GM21526 (cell line): ENCODE data around the gene AKNA.

Source experiments
- ATAC-seq: cut with Tn5 transposase; IDR thresholded peaks from one replicate; pipeline ENCODE4 v1.9.1; 2021; ENCODE audit warnings: moderate library complexity; ENCODE audit not compliant: unreplicated experiment, low FRiP score

The AKNA gene

DNA sequence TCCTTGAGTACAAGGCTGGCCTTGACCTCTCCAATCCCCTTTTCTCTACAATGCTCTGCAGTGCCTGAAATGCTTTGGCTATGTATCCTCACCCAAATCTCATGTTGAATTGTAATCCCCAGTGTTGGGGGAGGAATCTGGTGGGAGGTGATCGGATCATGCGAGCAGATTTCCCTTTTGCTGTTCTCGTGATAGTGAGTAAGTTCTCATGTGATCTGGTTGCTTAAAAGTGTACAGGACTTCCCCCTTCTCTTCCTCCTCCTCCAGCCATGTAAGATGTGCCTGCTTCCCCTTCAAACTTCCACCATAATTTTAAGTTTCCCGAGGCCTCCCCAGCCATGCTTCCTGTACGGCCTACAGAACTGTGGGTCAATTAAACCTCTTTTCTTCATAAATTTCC, 28.5 kb upstream of the AKNA start:
- ATAC-seq, result no peak

DNA sequence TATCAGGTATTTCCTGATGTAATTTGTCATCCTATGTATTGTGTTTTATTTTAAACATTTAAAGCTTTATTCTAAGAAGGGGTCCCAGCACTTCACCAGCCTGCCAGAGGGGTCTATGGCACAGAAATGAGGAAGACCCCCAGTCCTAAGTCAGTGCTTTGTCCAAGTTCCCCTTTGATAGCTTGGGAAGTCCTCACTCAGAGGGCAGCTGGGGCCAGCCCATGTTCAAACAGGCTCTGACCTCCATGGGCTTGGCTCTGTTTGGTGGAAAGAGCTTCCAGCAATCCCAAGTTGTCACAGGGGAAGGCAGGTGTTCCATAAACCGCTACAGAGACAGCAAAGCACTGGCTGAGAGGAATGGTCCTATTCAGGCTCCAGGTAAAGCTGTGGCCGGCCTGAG, 26.6 kb upstream of the AKNA start:
- no peak for ATAC-seq

DNA sequence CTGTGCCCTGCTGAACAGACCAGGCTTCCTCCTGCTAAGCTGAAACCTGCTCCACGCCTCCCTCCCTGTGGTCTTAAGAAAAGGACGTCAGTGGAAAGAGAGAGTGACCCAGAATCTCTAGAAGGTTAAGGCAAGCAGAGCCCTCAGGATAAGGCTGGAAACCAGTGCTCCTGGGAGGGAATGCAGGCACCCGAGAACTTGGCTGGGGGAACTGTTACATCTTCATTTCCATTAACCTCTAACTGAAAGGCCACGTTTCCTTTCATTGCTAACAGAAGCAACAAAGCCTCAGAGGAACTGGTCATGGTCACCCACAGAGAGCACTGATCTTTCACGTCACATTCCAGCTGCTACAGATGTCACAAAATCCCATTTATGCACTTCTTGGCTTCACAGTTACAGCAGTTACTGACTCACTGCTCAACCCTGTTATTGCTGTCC, 26.1 kb upstream of the AKNA start:
- no peak for ATAC-seq

DNA sequence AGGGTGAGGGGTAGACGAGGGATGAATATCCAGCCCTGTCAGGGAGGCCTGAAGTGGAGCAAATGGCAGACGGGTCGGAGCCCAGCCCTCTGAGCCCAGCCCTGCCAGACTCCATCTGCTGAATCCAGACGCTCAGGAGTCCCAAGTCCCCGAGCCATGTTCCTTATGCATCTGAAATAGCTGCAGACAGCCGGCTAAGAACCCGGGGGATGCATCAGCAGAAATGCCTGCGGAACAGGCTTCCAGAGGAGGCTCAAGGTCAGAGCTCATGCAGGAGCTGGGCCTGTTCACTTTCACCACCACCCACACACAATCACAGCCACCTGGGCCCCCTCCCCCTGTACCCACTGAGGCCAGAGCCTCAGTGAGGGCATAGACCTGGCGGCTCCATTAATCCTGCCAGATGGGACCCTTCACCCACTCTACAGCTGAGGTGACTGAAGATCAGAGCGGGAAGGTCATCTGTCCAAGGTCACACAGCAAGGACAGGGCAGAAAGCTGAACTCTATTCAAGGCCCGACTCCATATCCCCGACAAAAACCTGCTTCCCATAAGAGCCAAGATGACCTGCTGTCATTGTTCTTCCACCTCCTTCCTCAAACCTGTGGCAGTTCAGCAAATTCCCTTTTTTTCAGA, 24.4 kb upstream of the AKNA start:
- no peak for ATAC-seq

DNA sequence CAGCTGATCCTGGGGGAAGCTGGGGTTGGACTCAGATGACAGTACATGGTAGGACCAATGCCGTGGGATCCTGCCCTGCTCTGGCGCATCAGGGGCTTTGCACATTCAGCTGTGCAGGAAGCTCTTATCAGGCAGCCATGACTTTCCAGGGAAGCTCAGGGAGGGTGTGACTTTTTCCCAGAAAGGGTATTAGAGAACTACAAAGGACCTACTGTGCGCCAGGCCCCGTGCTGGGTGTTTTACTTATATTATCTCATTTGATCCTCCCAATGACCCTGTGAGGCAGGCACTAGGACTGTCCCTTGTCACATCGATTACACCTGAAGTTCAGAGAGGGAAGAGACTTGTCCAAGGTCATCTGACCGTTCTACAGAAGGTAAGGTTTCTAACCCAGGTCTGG, 23.7 kb upstream of the AKNA start:
- ATAC-seq, result no peak

DNA sequence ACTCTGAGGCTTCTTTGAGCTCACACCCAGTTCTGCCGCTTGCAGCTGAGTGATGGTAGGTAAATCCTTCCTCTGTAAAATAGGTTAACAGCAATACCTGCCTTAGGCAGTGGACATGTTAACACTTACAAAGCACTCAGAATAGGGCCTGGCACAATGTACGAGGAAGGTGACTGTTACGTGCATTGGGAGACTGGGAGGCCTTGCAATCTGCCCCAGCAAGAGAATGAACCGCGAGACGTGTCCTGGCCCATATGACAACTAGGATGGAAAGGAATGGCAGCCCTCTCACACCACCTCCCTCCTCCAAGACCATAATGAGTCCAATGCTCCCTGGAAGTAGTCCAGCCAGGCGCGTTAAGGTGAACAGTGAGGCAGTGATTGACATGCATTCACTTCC, 23.1 kb upstream of the AKNA start:
- no peak for ATAC-seq

DNA sequence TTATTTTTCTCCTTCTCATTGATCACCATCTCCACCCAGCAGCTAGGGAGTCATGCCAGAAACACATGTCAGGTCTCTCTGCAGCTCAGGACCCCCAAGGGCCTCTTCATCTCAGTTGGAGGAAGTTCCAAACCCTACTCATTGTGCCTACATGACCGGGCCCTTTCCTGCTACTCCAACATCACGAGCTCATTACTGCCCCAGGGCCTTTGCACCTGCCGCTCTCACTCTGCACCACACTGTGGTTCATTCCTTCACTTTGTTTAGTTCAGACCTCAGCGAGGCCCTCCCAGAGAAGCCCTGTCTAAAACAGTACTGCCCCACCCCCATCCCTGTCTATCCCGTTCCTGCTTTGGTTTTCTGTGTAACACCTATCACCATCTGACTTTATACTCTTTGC, 22.1 kb upstream of the AKNA start:
- ATAC-seq, result no peak

DNA sequence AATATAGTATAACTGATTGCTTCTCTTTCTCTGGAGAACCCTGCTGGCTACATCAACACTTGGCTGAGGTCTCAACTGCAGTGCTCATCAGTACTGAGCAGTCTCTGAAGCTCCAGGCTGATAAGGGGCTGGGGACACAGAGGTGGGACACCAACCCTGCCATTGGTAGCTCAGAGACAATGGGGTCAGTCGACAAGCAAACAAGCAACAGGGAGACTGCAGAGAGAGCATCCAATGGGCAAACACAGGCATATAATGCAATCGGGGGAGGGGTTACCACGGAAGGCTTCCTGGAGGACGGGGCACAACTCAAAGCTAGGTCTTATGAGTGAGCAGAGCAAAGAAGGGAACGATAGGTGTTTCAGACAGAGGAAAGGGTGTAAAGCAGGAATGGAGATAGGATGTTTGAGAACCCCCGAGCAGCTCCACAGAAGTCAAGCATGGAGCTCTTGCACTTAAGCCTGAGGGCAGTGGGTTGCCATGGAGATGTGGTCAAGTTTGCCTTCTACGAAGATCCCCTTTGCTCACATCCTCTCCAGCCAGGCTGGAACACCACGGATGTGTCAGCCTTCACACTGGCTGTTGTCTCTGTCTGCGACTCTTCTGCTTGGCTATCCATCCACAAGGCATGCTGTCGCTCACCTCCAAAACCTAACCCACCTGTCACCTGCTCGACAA, 21.5 kb upstream of the AKNA start:
- ATAC-seq, result no peak

DNA sequence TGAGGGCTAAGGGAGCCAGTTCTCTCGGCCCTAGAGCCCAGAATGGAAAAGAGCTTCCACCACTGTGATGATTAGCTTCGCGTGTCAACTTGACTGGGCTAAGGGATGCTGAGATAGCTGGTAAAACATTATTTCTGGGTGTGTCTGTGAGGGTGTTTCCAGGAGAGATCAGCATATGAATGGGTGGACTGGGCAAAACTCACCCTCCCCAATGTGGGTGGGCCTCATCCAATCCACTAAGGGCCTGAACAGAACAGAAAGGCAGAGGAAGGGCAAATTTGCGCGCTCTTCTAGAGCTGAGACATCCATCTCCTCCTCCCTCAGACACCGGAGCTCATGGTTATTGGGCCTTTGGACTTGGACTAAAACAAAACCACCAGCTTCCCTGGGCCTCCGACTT, 20.9 kb upstream of the AKNA start:
- no peak for ATAC-seq

DNA sequence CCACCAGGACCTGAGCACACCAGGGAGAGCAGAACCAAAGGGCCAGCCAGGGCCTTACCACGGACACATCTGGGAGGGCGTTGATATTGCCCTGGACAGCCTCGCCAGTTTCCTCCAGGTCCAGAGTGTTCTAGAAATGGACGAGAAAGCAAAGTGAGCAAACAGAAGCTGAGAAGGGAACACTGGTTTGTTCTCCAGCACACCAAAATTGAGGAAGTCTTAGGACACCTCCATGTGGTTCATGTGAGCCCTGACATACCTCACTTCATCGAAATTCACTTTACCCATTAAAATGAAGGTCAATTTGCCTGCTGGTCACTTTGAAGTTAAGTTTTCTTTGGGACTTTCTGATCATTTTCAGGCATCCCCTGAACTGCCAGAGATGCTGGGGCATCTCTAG, 20.1 kb upstream of the AKNA start:
- ATAC-seq, result no peak

DNA sequence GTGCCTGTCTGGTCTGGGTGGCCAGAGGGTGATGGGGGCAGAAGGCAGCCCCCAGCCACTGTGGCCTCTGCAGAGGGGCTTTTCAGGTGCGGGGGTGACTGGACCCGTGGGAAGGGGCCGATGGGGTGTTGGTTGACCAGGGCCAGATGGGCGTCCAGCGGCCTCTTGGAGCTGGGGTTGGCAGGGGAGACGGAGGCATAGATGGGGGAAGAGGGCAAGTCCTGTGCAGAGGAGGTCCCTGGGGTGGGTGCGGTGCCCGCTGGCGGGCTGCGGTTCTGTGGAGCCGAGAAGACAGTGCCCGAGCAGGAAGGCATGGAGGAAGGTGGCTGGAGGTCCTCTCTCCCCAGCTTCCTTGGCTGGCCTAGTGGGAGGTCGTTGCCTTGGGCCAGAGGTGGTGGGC, 18.7 kb upstream of the AKNA start:
- ATAC-seq, result no peak

DNA sequence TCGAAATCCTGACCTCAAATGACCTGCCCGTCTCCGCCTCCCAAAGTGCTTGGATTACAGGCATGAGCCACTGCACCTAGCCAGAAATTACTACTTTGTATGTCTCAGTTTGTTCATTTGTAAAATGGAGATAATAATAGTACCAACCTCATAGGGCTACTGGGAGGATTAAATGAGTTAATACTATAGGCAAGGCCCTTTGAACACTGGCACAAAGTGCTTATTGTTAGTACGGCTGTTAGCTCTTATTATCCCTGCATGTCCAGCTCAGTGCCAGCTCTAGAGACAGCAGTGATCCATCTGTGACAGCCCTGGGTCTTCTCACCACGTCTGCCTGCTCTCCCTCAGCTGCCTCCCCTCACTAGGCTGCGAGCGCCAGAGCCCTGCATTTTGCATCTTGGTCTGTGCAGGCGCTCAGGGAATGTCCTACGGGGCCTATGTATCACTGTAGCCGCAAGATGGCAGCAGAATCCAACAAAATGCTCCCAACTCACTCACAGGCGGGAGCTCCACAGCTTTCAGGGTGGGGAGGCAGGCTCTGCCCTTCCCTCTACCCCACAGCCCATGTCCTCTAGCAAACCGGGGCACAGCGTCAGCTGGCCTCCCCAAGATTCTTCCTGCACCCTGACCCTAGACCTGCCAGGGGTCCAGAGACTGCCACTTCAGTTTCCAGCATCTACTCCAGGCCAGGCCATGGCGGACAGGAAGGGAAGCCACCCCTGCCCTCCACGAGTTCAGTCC, 17.7 kb upstream of the AKNA start:
- ATAC-seq, result peak; percentile 78

DNA sequence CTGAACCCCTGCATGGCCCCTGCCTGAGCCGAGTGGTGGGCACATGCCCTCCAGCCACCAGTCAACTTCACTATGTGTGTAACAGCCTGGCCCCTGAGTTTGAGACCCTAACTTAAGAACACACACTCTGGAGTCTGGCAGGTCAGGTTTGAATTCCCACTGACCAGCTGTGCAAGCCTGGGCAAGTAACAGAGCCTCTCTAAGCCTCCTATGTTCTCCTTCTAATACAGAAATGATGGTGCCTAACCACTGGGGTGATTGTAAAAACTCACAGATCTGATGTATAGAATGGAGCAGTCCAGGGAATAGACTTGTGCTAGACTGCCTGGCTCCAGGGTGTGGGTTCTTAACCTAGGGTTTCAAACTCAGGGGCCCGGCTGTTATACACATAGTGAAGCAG, 16.7 kb upstream of the AKNA start:
- ATAC-seq, result no peak

DNA sequence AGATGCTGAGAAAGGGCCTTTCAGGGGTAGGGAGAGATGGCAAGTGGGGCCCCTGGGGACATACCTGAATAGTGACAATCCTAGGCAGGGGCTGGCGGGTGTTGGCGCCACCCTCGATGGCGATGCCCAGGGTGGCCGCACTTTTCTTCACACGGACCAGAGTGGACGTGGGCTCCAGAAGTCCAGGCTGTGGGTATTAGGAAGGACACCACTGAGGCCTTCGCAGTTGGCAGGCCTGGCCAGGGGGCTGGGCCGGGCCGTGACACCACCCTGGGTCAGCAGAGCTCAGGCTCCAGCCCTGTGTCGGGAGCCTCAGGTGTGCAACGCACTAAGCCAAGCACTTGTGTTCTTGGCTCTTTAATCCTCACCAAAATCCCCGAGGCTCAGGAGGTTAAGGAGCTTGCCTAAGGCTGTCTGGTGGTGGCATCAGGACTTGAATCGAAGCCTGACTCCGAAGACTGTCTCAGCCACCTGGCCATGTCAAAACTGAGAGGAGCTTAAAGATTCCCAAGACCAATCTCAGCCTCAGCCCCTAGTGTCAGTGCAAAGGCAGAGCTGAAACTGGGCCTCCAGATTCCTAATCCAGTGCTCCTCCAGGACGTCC, 15.5 kb upstream of the AKNA start:
- no peak for ATAC-seq

DNA sequence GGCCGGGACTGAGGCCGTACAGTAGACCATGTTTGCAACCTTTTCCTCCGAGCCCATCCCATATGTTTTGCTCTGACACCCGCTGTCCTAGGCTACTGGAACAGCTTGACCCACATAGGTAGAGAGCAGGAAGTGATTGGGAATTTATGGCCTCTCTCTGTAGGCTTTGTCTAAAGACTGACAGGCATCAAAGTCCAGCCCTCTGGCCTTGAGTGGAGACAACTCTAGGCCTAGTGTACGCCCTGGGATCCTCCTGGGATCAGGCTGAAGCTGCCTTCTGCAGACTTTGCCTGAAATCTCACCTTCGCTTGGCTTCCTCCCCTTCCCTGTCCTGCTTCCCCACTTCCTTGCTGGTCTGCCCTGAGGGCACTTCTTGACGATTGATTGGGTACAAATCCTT, 13.6 kb upstream of the AKNA start:
- ATAC-seq, result no peak

DNA sequence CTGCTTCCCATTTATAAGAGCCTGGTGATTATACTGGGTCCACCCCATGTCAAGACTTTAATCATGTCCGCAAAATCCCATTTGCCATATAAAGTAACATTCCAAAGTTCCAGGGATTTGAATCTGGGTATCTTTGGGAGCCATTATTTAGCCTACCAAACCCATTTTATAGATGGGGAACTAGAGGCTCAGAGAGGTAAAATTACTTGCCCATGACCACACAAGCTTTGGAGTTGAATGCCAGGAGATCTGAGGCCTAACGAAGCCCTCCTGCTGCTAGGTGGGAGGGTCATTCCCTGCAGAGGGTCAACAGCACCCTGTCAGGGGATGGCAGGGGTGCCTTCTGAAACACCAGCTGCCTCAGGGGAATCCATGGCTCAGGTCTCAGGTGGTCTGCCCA, 13.0 kb upstream of the AKNA start:
- no peak for ATAC-seq

DNA sequence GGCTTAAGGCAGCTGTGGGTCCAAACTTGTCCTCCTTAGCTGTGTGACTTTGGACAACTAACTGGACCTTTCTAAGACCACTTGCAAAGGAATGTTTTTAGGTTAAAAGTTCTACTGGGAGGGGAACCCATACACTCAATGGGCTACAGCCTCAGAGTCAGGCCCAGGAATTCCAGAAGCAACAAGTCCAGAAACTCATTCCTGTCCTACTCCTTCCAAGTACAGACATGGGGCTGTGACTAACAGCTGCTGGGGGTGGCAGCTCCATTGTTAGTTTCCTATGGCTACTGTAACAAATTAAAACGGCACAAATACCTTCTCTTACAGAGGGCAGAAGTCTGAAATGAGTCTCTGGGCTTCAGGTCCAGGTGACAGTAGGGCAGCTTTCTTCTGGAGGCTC, 12.4 kb upstream of the AKNA start:
- ATAC-seq, result no peak

DNA sequence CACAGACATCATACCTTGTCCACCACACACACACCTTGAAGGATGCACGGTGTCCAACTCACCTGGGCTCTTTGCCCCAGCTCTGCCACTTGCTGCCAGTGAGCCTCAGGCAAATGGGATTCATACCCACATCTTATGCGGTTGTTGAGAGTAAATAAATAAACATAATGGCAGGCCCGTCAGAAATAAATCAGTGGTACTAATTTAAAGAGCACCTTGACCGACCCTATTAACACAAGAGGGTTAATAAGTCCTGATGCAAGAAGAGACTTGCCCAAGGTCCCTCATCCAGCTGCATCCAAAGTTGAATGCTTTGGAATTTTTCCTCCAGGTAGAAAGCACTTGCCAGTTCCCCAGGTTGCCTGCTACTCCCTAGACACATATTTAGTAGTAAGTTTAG, 11.6 kb upstream of the AKNA start:
- no peak for ATAC-seq

DNA sequence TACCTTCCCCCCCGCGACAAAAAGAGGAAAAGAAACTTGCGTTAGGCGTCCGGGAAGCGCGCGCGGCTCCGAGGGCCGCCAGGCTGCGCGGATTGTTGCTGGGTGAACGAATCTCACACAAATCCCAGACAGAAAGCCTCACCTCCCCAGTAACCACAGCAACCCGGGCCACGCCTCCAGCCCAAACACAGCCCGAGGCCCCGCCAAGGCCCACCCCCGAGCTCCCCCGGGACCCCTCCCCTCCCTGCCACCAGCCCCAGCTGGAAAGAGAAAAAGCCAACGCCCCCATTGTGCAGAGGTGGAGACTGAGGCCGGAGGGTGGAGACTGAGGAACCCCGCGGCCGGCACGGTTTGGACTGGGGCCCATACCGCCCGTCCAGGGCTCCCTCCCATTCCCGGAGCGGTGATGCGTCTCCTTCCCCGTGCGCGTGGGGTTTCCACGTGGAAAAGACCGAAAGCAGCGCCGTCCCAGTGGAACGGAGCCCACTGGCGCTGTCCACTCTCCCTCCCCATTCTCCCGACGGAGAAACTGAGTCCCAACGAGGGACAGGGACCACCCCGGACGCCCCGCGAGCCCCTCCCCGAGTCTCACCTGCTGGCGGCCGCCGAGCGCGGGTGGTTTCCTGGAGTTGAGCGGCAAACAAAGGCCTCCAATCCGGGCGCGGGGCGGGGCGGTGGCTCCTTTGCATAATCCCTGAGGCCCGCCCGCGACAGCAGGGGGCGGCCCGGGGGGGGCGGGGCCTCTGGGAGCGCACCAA, 10.2 kb upstream of the AKNA start:
- peak; percentile 70 for ATAC-seq

DNA sequence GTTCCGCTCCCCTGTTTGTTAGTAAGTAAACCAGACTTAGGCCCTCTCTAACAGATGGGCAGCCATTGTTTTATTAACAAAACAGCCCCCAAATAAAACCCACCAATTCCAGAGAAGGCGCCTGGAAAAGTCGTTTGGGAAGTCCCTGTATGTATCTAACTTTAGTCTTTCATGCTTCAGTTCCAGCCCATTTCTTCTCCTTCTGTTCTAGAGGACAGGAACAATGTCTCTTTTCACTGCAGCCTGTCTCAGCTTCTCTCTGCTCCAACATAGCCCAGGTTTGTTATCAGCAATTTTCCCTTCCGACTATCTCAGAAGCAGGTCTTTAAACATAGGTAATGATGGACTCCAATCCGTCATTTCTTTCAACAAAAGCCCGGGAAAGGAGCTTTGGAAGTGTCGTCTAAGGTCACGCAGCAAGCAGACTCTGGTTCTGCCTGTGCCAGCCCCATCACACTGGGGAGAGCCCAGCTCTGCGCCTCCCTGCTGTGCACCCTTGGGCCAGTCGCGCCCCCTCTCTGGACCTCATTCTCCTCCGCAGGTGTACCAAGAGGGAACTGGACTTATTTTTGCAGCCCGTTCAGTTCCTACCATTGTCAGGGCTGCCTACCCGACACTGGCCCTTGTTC, 9.6 kb upstream of the AKNA start:
- ATAC-seq, result no peak
